Esophagus squamous epithelium (tissue), 5 donors: ENCODE data around the gene LEUTX. TPM values are rescaled to one million over a fixed set of nuclear protein-coding genes. Genes with fewer than 3 reads are reported as not detected.

Experiments
- DNase-seq: peaks from one replicate; lab custom pipeline; 2025; lab: John Stamatoyannopoulos, UW
- H3K27ac ChIP-seq, 4 donors: fragments of 200-600 bp; sonication (generic); one replicate each; pipeline ENCODE4 v1.5.1; 2016 to 2019; ENCODE audit warnings: mild to moderate bottlenecking in 1 of 4
- H3K27me3 ChIP-seq, 4 donors: fragments of 200-600 bp; sonication (generic); 1 replicate in 3 of 4; 2 replicates in 1 of 4; pipeline versions ENCODE4 v1.5.1 to v1.6.0; 2017 to 2021; ENCODE audit warnings: antibody characterized with exemption in 1 of 4
- H3K36me3 ChIP-seq, 3 donors: fragments of 200-600 bp; sonication (generic); one replicate each; pipeline ENCODE4 v1.5.1; 2016 to 2019
- H3K4me1 ChIP-seq, 3 donors: fragments of 200-600 bp; sonication (generic); one replicate each; pipeline ENCODE4 v1.5.1; 2017 to 2019
- H3K4me3 ChIP-seq, 4 donors: fragments of 200-600 bp; sonication (generic); 1 replicate in 3 of 4; 2 replicates in 1 of 4; pipeline ENCODE4 v1.5.1; 2016 to 2019; ENCODE audit warnings: mild to moderate bottlenecking in 2 of 4, moderate library complexity in 1 of 4
- H3K9me3 ChIP-seq, 3 donors: fragments of 200-600 bp; sonication (generic); one replicate each; pipeline ENCODE4 v1.5.1; 2016 to 2019
- CTCF ChIP-seq, 6 experiments: fragments of 450-650 bp in 4 of 6; fragments of 200-600 bp in 2 of 6; sonication (generic) in 2 of 6; IDR thresholded peaks; one replicate each; pipeline ENCODE4 v1.5.1; 2016 to 2019; ENCODE audit warnings: antibody characterized with exemption in 6 of 6, mild to moderate bottlenecking in 4 of 6, moderate library complexity in 4 of 6
- POLR2A ChIP-seq, 4 donors: fragments of 450-650 bp; IDR thresholded peaks; one replicate each; pipeline ENCODE4 v1.6.1; 2017; ENCODE audit warnings: antibody characterized with exemption in 4 of 4, mild to moderate bottlenecking in 4 of 4, moderate library complexity in 3 of 4
- WGBS, 2 donors: methylation state at CpG; one replicate each; pipeline ENCODE4 v1.1.5; 2018; 5-methylcytosine and 5-hydroxymethylcytosine counted together
- intact Hi-C: fragments of 100-400 bp; cut with DNase I; formaldehyde crosslinking; loops from one replicate; pipeline ENCODE4 v1.15.0; 2022
- total RNA-seq, 4 donors: library from RNA; depleted of rRNA; stranded (reverse); fragments of >200 nt; gene quantifications; one replicate each; pipeline ENCODE4 v1.1.0, GENCODE V29; 2016
- donor health status: DM: yes; HTN: yes; CAD: no.

Gene LEUTX
- total RNA-seq, 4 donors from 2014 or later, result not detected

DNA sequence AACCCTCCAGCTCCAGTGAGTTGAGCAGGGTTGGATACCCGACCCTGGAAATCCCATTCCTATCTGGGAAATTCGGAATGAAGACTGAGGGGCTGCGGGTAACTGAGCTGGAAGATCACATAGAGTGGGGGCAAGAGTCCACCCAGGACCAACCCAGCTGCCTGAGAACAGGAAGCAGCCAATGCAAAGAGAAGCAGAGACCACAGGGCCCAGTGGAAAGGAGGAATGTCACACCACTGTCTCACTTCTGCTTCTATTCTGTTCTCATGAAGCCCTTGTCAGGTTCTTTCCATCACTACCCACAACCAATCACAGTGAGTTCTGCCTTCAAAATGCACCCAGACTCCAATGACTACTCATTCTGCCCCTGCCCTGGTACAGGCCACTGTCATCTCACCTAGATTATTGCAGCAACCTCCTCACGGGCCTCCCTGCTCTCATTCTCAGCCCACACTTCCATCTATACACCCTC is 40.0 kb downstream of the LEUTX start:
- Histone ChIP-seq H3K36me3 (peaks cover 0 to 8% (median 0%) of the 10 kb centered on the region in 3 donors), H3K4me3 (no peak overlapping the region), H3K27ac (no peak overlapping the region), H3K27me3 (no peaks in the 10 kb centered on the region), H3K4me1 (peaks cover 2 to 21% (median 2%) of the 10 kb centered on the region in 3 donors), H3K9me3 (no peaks in the 10 kb centered on the region)
- intact Hi-C loops, result no loop called here
- no peak for DNase-seq
- no peak for TF ChIP-seq CTCF (IDR thresholded peaks at IDR 0.05)
- no peak for TF ChIP-seq POLR2A (IDR thresholded peaks at IDR 0.05)
- WGBS, 2 donors, result 89 to 91% methylated on average over 4 of the region's 4 CpGs

DNA sequence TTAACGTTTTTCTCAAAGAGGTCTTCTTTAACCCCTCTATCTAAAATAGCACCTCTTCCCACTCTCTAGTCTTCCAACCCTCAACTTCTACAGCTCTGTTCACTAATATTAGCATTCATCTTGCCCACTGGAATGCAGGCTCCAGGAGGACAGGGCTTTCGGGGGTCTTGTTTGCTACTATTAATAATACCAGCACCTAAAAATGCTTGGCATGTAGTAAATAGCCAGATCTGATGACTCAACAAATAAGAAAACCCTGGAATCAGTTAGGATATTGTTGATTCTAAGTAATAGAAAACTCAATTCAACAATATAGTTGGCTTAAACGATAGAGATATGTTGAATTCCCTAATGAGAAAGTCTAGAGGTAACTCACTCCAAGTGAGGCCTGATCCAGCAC is 41.1 kb downstream of the LEUTX start:
- no peak overlapping the region for H3K27ac ChIP-seq
- TF ChIP-seq CTCF (IDR thresholded peaks at IDR 0.05) (no peak), POLR2A (IDR thresholded peaks at IDR 0.05) (no peak)
- no peak for DNase-seq
- H3K4me1 ChIP-seq, result peaks cover 6 to 27% (median 7%) of the 10 kb centered on the region in 3 donors
- 80 to 81% methylated on average over 3 of the region's 3 CpGs for WGBS, 2 donors
- intact Hi-C loops, result no loop called here
- no peaks in the 10 kb centered on the region for H3K9me3 ChIP-seq
- peaks cover 0 to 8% (median 0%) of the 10 kb centered on the region in 3 donors for H3K36me3 ChIP-seq
- no peaks in the 10 kb centered on the region for H3K27me3 ChIP-seq
- no peak overlapping the region for H3K4me3 ChIP-seq

DNA sequence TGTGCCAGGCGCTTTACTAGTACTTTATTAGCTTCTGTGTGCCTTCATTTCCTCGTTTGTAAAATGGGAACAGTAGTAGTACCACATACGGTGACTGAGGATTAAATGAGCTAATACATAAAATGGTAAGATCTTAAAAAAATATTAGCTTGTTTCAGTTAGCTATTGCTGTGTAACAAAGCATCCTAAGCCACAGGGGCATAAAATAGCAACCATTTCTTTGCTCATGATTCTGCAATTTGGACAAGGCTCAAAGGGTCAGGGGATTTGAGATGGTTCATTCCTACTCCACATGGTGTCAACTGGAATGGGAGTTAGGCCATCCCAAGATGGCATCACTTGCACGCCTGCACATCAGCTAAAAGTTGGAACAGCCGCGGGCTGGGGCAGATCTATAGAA is 42.0 kb downstream of the LEUTX start:
- no peak for DNase-seq
- TF ChIP-seq POLR2A (IDR thresholded peaks at IDR 0.05), result no peak
- no peak for TF ChIP-seq CTCF (IDR thresholded peaks at IDR 0.05)
- H3K4me1 ChIP-seq, result peaks cover 6 to 36% (median 12%) of the 10 kb centered on the region in 3 donors
- H3K9me3 ChIP-seq, result no peaks in the 10 kb centered on the region
- no peak overlapping the region for H3K27ac ChIP-seq
- intact Hi-C loops, result no loop called here
- H3K4me3 ChIP-seq, result no peak overlapping the region
- H3K36me3 ChIP-seq, result peaks cover 0 to 17% (median 1%) of the 10 kb centered on the region in 3 donors
- WGBS, 2 donors, result 87 to 92% methylated on average over 6 of the region's 6 CpGs
- H3K27me3 ChIP-seq, result no peaks in the 10 kb centered on the region

DNA sequence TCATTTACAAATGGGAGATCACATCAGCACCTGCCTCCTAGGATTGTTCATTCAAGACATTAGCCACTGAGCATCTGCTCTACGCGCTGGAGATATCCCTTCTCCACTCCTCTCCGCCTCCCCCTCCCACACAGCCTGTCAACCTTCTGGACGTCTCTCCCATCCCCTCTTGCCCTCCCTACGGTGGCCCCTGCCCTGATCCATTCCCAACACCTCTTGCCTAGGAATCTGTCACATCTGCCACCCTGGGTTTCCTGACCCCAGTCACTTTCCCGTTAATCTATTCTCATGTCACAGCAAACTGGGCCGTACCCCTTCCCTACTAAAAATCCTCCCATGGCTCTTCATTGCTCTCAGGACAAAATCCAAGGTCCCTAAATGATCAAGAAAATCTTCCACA is 45.0 kb downstream of the LEUTX start:
- DNase-seq, result no peak
- Histone ChIP-seq H3K27ac (peak overlapping the region in 3 of 4 donors; percentile 85 to 90 (median 85)), H3K4me3 (peak overlapping the region; percentile 34 to 87 (median 78)), H3K4me1 (peaks cover 6 to 42% (median 12%) of the 10 kb centered on the region in 3 donors), H3K27me3 (no peaks in the 10 kb centered on the region), H3K9me3 (no peaks in the 10 kb centered on the region), H3K36me3 (peaks cover 16 to 42% (median 26%) of the 10 kb centered on the region in 3 donors)
- intact Hi-C loops, result no loop called here
- WGBS, 2 donors, result 42 to 44% methylated on average over 7 of the region's 7 CpGs
- no peak for TF ChIP-seq CTCF (IDR thresholded peaks at IDR 0.05)
- TF ChIP-seq POLR2A (IDR thresholded peaks at IDR 0.05), result no peak

DNA sequence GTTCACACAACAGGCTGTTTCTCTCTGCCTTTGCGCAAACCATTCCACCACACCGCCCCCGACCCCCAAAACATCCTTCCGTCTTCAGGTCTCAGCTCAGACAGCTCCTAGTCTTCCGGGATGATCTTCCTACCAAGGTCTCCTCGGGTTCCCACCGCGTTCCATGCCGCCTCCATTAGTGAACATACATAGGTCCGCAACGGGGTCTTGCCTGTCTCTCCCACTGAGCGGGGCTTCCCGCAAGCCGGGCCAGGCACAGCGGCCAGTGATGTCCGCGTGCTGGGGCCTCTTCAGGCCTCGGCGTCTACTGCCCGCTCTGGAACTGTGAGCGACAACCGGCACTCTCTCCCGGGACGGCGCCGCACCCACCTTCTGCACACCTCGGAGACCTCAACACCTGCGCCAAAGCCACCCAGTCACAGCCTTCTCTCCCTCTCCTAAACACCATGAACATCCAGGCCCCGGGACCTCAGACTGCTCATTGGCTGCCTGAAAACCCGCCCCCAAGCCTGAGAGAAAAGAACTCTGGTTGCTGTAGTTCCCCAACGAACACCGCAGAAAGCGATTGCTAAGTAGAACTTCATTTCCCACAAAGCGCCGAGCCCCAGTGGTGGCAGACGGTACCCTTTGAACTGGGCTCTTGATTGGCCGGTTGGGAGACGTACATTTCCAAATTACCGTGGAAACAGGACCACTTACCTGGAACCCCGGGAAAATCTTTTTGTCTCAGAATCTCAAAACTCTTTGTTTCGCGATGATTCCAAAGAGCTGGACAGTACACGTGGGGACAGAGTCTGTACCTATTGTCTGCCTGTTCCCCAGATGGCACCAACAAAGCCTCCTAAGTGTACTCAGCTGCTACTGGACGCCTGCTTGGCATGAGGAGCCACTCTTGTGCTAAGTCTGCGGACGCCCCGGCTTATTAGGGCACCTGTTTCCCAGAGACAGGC is 45.8 kb downstream of the LEUTX start:
- peaks cover 6 to 38% (median 12%) of the 10 kb centered on the region in 3 donors for H3K4me1 ChIP-seq
- H3K27ac ChIP-seq, result peak overlapping the region; percentile 68 to 90 (median 85)
- no peaks in the 10 kb centered on the region for H3K9me3 ChIP-seq
- peak in 1 of 6 experiments; percentile 23 for TF ChIP-seq CTCF (IDR thresholded peaks at IDR 0.05)
- peak in 3 of 4 donors; percentile 3 to 41 (median 30) for TF ChIP-seq POLR2A (IDR thresholded peaks at IDR 0.05)
- peak; percentile 71 for DNase-seq
- H3K36me3 ChIP-seq, result peaks cover 16 to 50% (median 29%) of the 10 kb centered on the region in 3 donors
- no peaks in the 10 kb centered on the region for H3K27me3 ChIP-seq
- H3K4me3 ChIP-seq, result peak overlapping the region; percentile 34 to 87 (median 78)
- 24 to 38% methylated on average over 18 to 32 of the region's 47 CpGs for WGBS, 2 donors
- intact Hi-C loops, result no loop called here
